Smooth muscle cell (in vitro differentiated cells): Measurements from ENCODE around the gene NUF2. TPM values are rescaled to one million over a fixed set of nuclear protein-coding genes. Genes with fewer than 3 reads are reported as not detected.

Source experiments
- DNase-seq: peaks from one replicate; lab custom pipeline; 2025; ENCODE audit not compliant: unreplicated experiment; lab: John Stamatoyannopoulos, UW
- H2AFZ ChIP-seq: fragments of 200-600 bp; sonication (generic); 2 replicates; pipeline ENCODE4 v1.6.0; 2016; ENCODE audit warnings: antibody characterized with exemption, low read depth, mild to moderate bottlenecking
- H3F3A ChIP-seq: fragments of 200-600 bp; sonication (generic); 2 replicates; pipeline ENCODE4 v1.6.0; 2017; ENCODE audit warnings: antibody characterized with exemption, low read depth
- H3K27ac ChIP-seq: fragments of 200-600 bp; sonication (generic); 2 replicates; pipeline ENCODE4 v1.5.1; 2016; ENCODE audit warnings: low read depth, mild to moderate bottlenecking
- H3K27me3 ChIP-seq: fragments of 200-600 bp; sonication (generic); 2 replicates; pipeline ENCODE4 v1.6.1; 2016; ENCODE audit warnings: low read depth, mild to moderate bottlenecking
- H3K36me3 ChIP-seq: fragments of 200-600 bp; sonication (generic); 2 replicates; pipeline ENCODE4 v1.5.1; 2016; ENCODE audit warnings: low read depth
- H3K4me1 ChIP-seq: fragments of 200-600 bp; sonication (generic); 2 replicates; pipeline ENCODE4 v1.5.1; 2016; ENCODE audit warnings: low read depth
- H3K4me2 ChIP-seq: fragments of 200-600 bp; sonication (generic); 2 replicates; pipeline ENCODE4 v1.6.0; 2016; ENCODE audit warnings: mild to moderate bottlenecking
- H3K4me3 ChIP-seq: fragments of 200-600 bp; sonication (generic); 2 replicates; pipeline ENCODE4 v1.5.1; 2016; ENCODE audit warnings: mild to moderate bottlenecking
- H3K79me2 ChIP-seq: fragments of 200-600 bp; sonication (generic); 2 replicates; pipeline ENCODE4 v1.6.0; 2016; ENCODE audit warnings: low read depth, mild to moderate bottlenecking
- H3K9ac ChIP-seq: fragments of 200-600 bp; sonication (generic); 2 replicates; pipeline ENCODE4 v1.6.0; 2016; ENCODE audit warnings: low read depth
- H3K9me3 ChIP-seq: fragments of 200-600 bp; sonication (generic); replicated peaks from 2 replicates; pipeline ENCODE4 v1.5.1; 2016; ENCODE audit warnings: low read depth
- H4K20me1 ChIP-seq: fragments of 200-600 bp; sonication (generic); 2 replicates; pipeline ENCODE4 v1.6.0; 2016; ENCODE audit warnings: low read depth
- CTCF ChIP-seq: fragments of 200-600 bp; sonication (generic); IDR thresholded peaks from 2 replicates; pipeline ENCODE4 v1.5.1; 2017; ENCODE audit warnings: borderline replicate concordance, mild to moderate bottlenecking, antibody characterized with exemption; ENCODE audit not compliant: insufficient read depth, poor library complexity, severe bottlenecking
- WGBS: methylation state at CpG from one replicate; pipeline ENCODE4 v1.1.7; 2016; ENCODE audit warnings: low lambda C conversion rate; 5-methylcytosine and 5-hydroxymethylcytosine counted together
- polyA plus RNA-seq: library from polyadenylated mRNA; unstranded; fragments of >200 nt; fragmentation: Nextera tagmentation; extraction: Ambion mirVana; gene quantifications from 2 replicates; pipeline ENCODE4 v1.2.1, GENCODE V29; 2016
- total RNA-seq: library from RNA; depleted of rRNA; stranded (reverse); fragments of >200 nt; gene quantifications from 2 replicates; pipeline ENCODE4 v1.2.3, GENCODE V29; 2014

Gene NUF2
- total and polyA plus RNA-seq, 2 experiments from 2014 or later: 3.1 to 6.2 TPM

- H2AFZ ChIP-seq: no peak overlapping the region
- no peaks in the 10 kb centered on the region for H3K36me3 ChIP-seq
- H3K27me3 ChIP-seq: peaks cover 4% of the 10 kb centered on the region
- H3K9ac ChIP-seq: no peak overlapping the region
- no peaks in the 10 kb centered on the region for H3F3A ChIP-seq
- peaks cover 6% of the 10 kb centered on the region for H3K4me1 ChIP-seq
- 90% methylated on average over 3 of the region's 3 CpGs for WGBS
- no peak for DNase-seq
- H3K27ac ChIP-seq: no peak overlapping the region
- H4K20me1 ChIP-seq: no peaks in the 10 kb centered on the region
- no peak for TF ChIP-seq CTCF
- no peak overlapping the region for H3K4me2 ChIP-seq
- no peaks in the 10 kb centered on the region for H3K79me2 ChIP-seq
- H3K4me3 ChIP-seq: no peak overlapping the region
- H3K9me3 ChIP-seq: no peaks in the 10 kb centered on the region
These were observed 79.5 kb downstream of the NUF2 start for GRCh38 chr1:163401211-163401610.

Other genes with a start within 250 kb of the NUF2 start
- gene RGS5, start 119.0 kb upstream of the NUF2 start, total RNA-seq: 5.2 and 49.1 TPM in 2 replicates
- gene RGS5, start 119.0 kb upstream of the NUF2 start, polyA plus RNA-seq: 1.9 and 2.5 TPM in 2 replicates